ENCODE measurements around the gene CACNA1G.
A peak's percentile ranks its signal among the peaks of the same experiment; 100 is the strongest.

CACNA1G gene

GRCh38 chr17:50625032-50625871, 64.7 kb downstream of the CACNA1G start:
- no peak for DNase-seq (ENCODE audit: low read depth)

GRCh38 chr17:50626037-50626574, 65.6 kb downstream of the CACNA1G start:
- no peak overlapping the region for H3K4me3 ChIP-seq (ENCODE audit: low read depth, low read length)
- peak; percentile 18 for DNase-seq (ENCODE audit: low read depth)

More at GRCh38 chr17:50625032-50625871, 64.7 kb downstream of the CACNA1G start:
- H3K4me3 ChIP-seq (ENCODE audit: low read depth, low read length) = no peak overlapping the region

GRCh38 chr17:50627036-50627781, 66.7 kb downstream of the CACNA1G start:
- H3K4me3 ChIP-seq (ENCODE audit: low read depth, low read length) = no peak overlapping the region
- DNase-seq (ENCODE audit: low read depth) = no peak

GRCh38 chr17:50627782-50628601, 67.5 kb downstream of the CACNA1G start:
- DNase-seq (ENCODE audit: low read depth) = no peak
- no peak overlapping the region for H3K4me3 ChIP-seq (ENCODE audit: low read depth, low read length)

- no peak overlapping the region for H3K4me3 ChIP-seq (ENCODE audit: low read depth, low read length)
- DNase-seq (ENCODE audit: low read depth) = no peak
Measured at GRCh38 chr17:50629902-50630301, 69.4 kb downstream of the CACNA1G start.

GRCh38 chr17:50630524-50631194, 70.1 kb downstream of the CACNA1G start:
- no peak overlapping the region for H3K4me3 ChIP-seq (ENCODE audit: low read depth, low read length)
- DNase-seq (ENCODE audit: low read depth) = no peak

- DNase-seq (ENCODE audit: low read depth) = peak; percentile 13
Measured at GRCh38 chr17:50631195-50631907, 70.8 kb downstream of the CACNA1G start.

GRCh38 chr17:50631908-50632571, 71.5 kb downstream of the CACNA1G start:
- DNase-seq (ENCODE audit: low read depth) = no peak
- H3K4me3 ChIP-seq (ENCODE audit: low read depth, low read length) = no peak overlapping the region

More at GRCh38 chr17:50631195-50631907, 70.8 kb downstream of the CACNA1G start:
- H3K4me3 ChIP-seq (ENCODE audit: low read depth, low read length) = no peak overlapping the region

GRCh38 chr17:50632637-50633036, 72.1 kb downstream of the CACNA1G start:
- H3K4me3 ChIP-seq (ENCODE audit: low read depth, low read length) = no peak overlapping the region
- DNase-seq (ENCODE audit: low read depth) = no peak

GRCh38 chr17:50633683-50634082, 73.2 kb downstream of the CACNA1G start:
- no peak overlapping the region for H3K4me3 ChIP-seq (ENCODE audit: low read depth, low read length)
- DNase-seq (ENCODE audit: low read depth) = no peak

- no peak for DNase-seq (ENCODE audit: low read depth)
- H3K4me3 ChIP-seq (ENCODE audit: low read depth, low read length) = peak within 1 kb of the TSS; percentile 52
Measured at GRCh38 chr17:50634224-50634914, 73.9 kb downstream of the CACNA1G start, which contains the start of gene ABCC3. Gene ABCC3 (plus strand): TSS chr17:50634881. CDS start chr17:50634937, 56 bp downstream.

GRCh38 chr17:50634915-50635731, 74.6 kb downstream of the CACNA1G start:
- DNase-seq (ENCODE audit: low read depth) = no peak
- H3K4me3 ChIP-seq (ENCODE audit: low read depth, low read length) = peak overlapping the region; percentile 52

GRCh38 chr17:50635732-50635981, 75.1 kb downstream of the CACNA1G start:
- peak overlapping the region; percentile 52 for H3K4me3 ChIP-seq (ENCODE audit: low read depth, low read length)

GRCh38 chr17:50635982-50636803, 75.7 kb downstream of the CACNA1G start:
- no peak overlapping the region for H3K4me3 ChIP-seq (ENCODE audit: low read depth, low read length)
- DNase-seq (ENCODE audit: low read depth) = no peak

More at GRCh38 chr17:50635732-50635981, 75.1 kb downstream of the CACNA1G start:
- DNase-seq (ENCODE audit: low read depth) = no peak

GRCh38 chr17:50636804-50637195, 76.3 kb downstream of the CACNA1G start:
- no peak for DNase-seq (ENCODE audit: low read depth)
- no peak overlapping the region for H3K4me3 ChIP-seq (ENCODE audit: low read depth, low read length)

Measured in skeletal muscle cell (primary cell).